Smooth muscle cell (in vitro differentiated cells): ENCODE data around the gene RLN1. TPM values are rescaled to one million over a fixed set of nuclear protein-coding genes. Genes with fewer than 3 reads are reported as not detected.

Source experiments
- DNase-seq: peaks from one replicate; lab custom pipeline; 2025; ENCODE audit not compliant: unreplicated experiment; lab: John Stamatoyannopoulos, UW
- H2AFZ ChIP-seq: fragments of 200-600 bp; sonication (generic); 2 replicates; pipeline ENCODE4 v1.6.0; 2016; ENCODE audit warnings: antibody characterized with exemption, low read depth, mild to moderate bottlenecking
- H3F3A ChIP-seq: fragments of 200-600 bp; sonication (generic); 2 replicates; pipeline ENCODE4 v1.6.0; 2017; ENCODE audit warnings: antibody characterized with exemption, low read depth
- H3K27ac ChIP-seq: fragments of 200-600 bp; sonication (generic); 2 replicates; pipeline ENCODE4 v1.5.1; 2016; ENCODE audit warnings: low read depth, mild to moderate bottlenecking
- H3K27me3 ChIP-seq: fragments of 200-600 bp; sonication (generic); 2 replicates; pipeline ENCODE4 v1.6.1; 2016; ENCODE audit warnings: low read depth, mild to moderate bottlenecking
- H3K36me3 ChIP-seq: fragments of 200-600 bp; sonication (generic); 2 replicates; pipeline ENCODE4 v1.5.1; 2016; ENCODE audit warnings: low read depth
- H3K4me1 ChIP-seq: fragments of 200-600 bp; sonication (generic); 2 replicates; pipeline ENCODE4 v1.5.1; 2016; ENCODE audit warnings: low read depth
- H3K4me2 ChIP-seq: fragments of 200-600 bp; sonication (generic); 2 replicates; pipeline ENCODE4 v1.6.0; 2016; ENCODE audit warnings: mild to moderate bottlenecking
- H3K4me3 ChIP-seq: fragments of 200-600 bp; sonication (generic); 2 replicates; pipeline ENCODE4 v1.5.1; 2016; ENCODE audit warnings: mild to moderate bottlenecking
- H3K79me2 ChIP-seq: fragments of 200-600 bp; sonication (generic); 2 replicates; pipeline ENCODE4 v1.6.0; 2016; ENCODE audit warnings: low read depth, mild to moderate bottlenecking
- H3K9ac ChIP-seq: fragments of 200-600 bp; sonication (generic); 2 replicates; pipeline ENCODE4 v1.6.0; 2016; ENCODE audit warnings: low read depth
- H3K9me3 ChIP-seq: fragments of 200-600 bp; sonication (generic); replicated peaks from 2 replicates; pipeline ENCODE4 v1.5.1; 2016; ENCODE audit warnings: low read depth
- H4K20me1 ChIP-seq: fragments of 200-600 bp; sonication (generic); 2 replicates; pipeline ENCODE4 v1.6.0; 2016; ENCODE audit warnings: low read depth
- CTCF ChIP-seq: fragments of 200-600 bp; sonication (generic); IDR thresholded peaks from 2 replicates; pipeline ENCODE4 v1.5.1; 2017; ENCODE audit warnings: borderline replicate concordance, mild to moderate bottlenecking, antibody characterized with exemption; ENCODE audit not compliant: insufficient read depth, poor library complexity, severe bottlenecking
- WGBS: methylation state at CpG from one replicate; pipeline ENCODE4 v1.1.7; 2016; ENCODE audit warnings: low lambda C conversion rate; 5-methylcytosine and 5-hydroxymethylcytosine counted together
- polyA plus RNA-seq: library from polyadenylated mRNA; unstranded; fragments of >200 nt; fragmentation: Nextera tagmentation; extraction: Ambion mirVana; gene quantifications from 2 replicates; pipeline ENCODE4 v1.2.1, GENCODE V29; 2016
- total RNA-seq: library from RNA; depleted of rRNA; stranded (reverse); fragments of >200 nt; gene quantifications from 2 replicates; pipeline ENCODE4 v1.2.3, GENCODE V29; 2014

RLN1 gene
- total and polyA plus RNA-seq, 2 experiments from 2014 or later: not detected

GRCh38 chr9:5364294-5365024, 24.8 kb upstream of the RLN1 start:
- Histone ChIP-seq H3F3A (no peaks in the 10 kb centered on the region), H3K27me3 (no peaks in the 10 kb centered on the region), H3K79me2 (no peaks in the 10 kb centered on the region), H2AFZ (no peak overlapping the region), H3K4me2 (no peak overlapping the region), H3K9me3 (no peaks in the 10 kb centered on the region), H3K9ac (no peak overlapping the region), H4K20me1 (peaks cover 6% of the 10 kb centered on the region), H3K27ac (no peak overlapping the region), H3K36me3 (no peaks in the 10 kb centered on the region), H3K4me1 (no peaks in the 10 kb centered on the region), H3K4me3 (no peak overlapping the region)
- no peak for TF ChIP-seq CTCF
- WGBS: 81% methylated on average over 3 of the region's 3 CpGs
- no peak for DNase-seq

- H3K27me3 ChIP-seq: no peaks in the 10 kb centered on the region
- DNase-seq: no peak
- no peaks in the 10 kb centered on the region for H3K36me3 ChIP-seq
- no peak overlapping the region for H2AFZ ChIP-seq
- H3K27ac ChIP-seq: no peak overlapping the region
- no peak for TF ChIP-seq CTCF
- no peaks in the 10 kb centered on the region for H3F3A ChIP-seq
- H3K4me3 ChIP-seq: no peak overlapping the region
- H3K79me2 ChIP-seq: no peaks in the 10 kb centered on the region
- H3K9ac ChIP-seq: no peak overlapping the region
- H3K9me3 ChIP-seq: no peaks in the 10 kb centered on the region
- 84% methylated on average over 3 of the region's 3 CpGs for WGBS
- no peaks in the 10 kb centered on the region for H3K4me1 ChIP-seq
- H4K20me1 ChIP-seq: peaks cover 5% of the 10 kb centered on the region
- no peak overlapping the region for H3K4me2 ChIP-seq
Observed at GRCh38 chr9:5361326-5362010, 21.8 kb upstream of the RLN1 start.

- Histone ChIP-seq H2AFZ (no peak overlapping the region), H3K36me3 (no peaks in the 10 kb centered on the region), H3F3A (no peaks in the 10 kb centered on the region), H3K9me3 (no peaks in the 10 kb centered on the region), H3K4me2 (no peak overlapping the region), H4K20me1 (no peaks in the 10 kb centered on the region), H3K4me1 (no peaks in the 10 kb centered on the region), H3K9ac (no peak overlapping the region), H3K4me3 (no peak overlapping the region), H3K79me2 (no peaks in the 10 kb centered on the region), H3K27ac (no peak overlapping the region), H3K27me3 (no peaks in the 10 kb centered on the region)
- no peak for DNase-seq
- TF ChIP-seq CTCF: no peak
Observed at GRCh38 chr9:5360341-5360740, 20.7 kb upstream of the RLN1 start.
